Left colon (tissue), 2 donors: ENCODE measurements around the gene PFKM. TPM values are rescaled to one million over a fixed set of nuclear protein-coding genes. Genes with fewer than 3 reads are reported as not detected.

ENCODE experiments used
- ATAC-seq: fragments of 200-7000 bp; cut with Tn5 transposase; one replicate; pipeline ENCODE4 v1.9.1; 2020; ENCODE audit warnings: mild to moderate bottlenecking, moderate library complexity
- DNase-seq, 2 donors: peaks; one replicate each; pipeline ENCODE4 v3.0.0-alpha.2; 2020
- intact Hi-C, 2 donors: fragments of 100-400 bp; cut with DNase I in 1 of 2; cut with micrococcal nuclease in 1 of 2; formaldehyde crosslinking; loops; one replicate each; pipeline versions ENCODE4 v1.11.2 to v1.14.0; 2022; cut with DNase I, micrococcal nuclease
- total RNA-seq, 2 donors: library from RNA; stranded (reverse); fragmentation: NEBNext Ultra II Directional; extraction: Animal tissue kit (Norgen Biotek cat#: 25700); gene quantifications; one replicate each; pipeline ENCODE4 v1.2.1, GENCODE V29; 2021
- donor health status: DM: no; HTN: no; CAD: no.
- donor health status: DM: yes; HTN: yes; CAD: no.

PFKM gene
- total RNA-seq, 2 donors from 2014 or later = 48.1 to 49.6 TPM

DNA sequence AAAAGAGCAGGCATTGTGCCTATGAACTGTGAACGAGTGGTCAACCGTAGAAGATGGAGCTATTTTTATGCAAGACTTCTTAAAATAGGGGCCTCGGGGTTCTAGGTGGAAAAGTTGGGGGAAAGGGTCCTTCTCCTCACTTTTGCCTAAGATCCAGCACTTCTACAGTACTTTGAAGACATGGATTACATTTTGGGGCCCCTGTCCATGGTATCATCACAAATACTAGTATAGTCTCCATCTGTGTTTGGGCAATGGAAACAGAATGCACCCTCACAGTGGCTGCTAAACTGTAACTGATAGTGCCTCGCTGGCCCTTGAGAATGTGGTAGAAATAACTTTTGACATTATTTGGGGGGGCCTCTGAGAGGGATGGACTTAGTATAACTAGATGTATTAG lies 58.8 kb downstream of the PFKM start:
- ATAC-seq (no peak), DNase-seq (no peak)
- intact Hi-C loops = no loop called here

DNA sequence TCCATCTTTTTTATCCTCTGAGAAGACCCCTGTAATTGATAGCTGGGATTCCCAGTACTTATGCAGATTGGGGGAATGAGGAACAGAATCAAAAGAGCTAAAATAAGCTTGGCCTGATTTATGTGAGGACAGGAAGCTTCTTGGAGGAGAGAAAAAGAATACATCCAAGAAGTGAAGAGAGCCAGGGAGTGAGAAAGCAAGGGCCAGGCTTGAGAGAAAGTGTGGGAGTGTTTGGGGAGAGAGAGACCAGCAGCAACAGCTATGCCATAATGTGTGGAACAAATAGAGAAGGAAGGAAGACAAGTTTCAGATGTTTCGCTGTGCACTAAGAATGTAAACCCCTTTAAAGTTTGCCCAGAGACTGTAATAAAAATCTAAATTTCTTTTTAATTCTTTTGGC lies 60.3 kb downstream of the PFKM start:
- ATAC-seq = no peak
- intact Hi-C loops = no loop called here
- DNase-seq = no peak

DNA sequence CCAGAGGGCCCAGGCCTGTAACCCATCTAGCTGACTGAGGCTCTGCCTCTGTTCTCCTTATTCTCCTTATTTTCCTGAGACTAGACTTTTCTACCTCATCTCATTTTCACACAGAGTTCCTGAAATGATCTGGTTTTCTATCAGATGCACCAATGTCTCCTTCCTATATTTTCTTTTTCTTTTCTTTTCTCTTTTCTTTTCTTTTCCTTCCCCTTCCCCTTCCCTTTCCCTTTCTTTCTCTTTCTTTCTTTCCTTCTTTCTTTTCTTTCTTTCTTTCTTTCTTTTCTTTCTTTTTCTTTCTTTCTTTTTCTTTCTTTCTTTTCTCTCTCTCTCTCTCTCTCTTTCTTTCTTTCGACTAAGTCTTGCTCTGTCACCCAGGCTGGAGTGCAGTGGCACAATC lies 61.3 kb downstream of the PFKM start:
- no peak for ATAC-seq
- intact Hi-C loops = no loop called here
- no peak for DNase-seq

DNA sequence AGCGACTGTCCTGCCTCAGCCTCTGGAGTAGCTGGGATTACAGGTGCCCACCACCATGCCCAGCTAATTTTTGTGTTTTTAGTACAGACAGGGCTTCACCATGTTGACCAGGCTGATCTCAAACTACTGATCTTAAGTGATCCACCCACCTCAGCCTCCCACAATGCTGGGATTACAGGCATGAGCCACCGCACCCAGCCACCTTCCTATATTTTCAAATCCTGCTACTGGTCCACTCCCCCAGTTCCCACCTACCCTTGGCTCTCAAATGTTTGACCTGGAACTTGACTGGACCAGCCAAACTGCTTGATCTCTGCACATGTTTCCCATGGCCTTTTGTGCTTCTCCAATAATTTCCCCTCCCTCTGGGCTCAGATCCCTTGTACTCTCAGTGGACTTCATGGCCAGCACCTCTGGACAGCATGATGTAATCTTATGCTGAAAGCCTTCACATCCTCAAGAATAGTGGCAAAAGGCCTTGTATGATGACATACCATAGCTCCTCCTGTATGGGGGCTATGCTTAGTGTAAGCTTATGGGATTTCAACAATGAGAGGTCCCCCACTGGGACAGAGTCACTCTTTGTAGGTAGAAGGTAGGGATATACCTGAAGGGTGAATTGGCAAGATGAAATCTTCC lies 61.8 kb downstream of the PFKM start:
- ATAC-seq (no peak), DNase-seq (no peak)
- intact Hi-C loops = no loop called here

DNA sequence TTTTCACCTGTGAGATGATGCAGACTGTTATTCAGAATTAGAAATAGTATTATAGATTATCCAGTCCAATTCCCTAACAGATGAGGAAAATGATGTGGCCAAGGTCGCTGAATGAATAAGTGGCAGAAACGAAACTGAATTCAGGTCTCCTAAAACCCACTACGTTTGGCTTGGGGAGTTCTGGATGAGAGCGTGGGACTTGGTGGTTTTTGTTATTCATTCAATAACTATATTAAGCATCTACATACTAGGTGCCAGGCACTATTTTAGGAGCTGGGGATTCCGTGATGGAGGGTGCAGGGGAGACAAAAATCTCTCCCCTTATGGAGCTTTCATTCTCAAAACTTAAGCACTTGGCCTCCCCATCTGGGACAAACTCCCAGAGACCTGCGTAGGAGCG lies 63.5 kb downstream of the PFKM start:
- ATAC-seq (no peak), DNase-seq (no peak)
- intact Hi-C loops = no loop called here

DNA sequence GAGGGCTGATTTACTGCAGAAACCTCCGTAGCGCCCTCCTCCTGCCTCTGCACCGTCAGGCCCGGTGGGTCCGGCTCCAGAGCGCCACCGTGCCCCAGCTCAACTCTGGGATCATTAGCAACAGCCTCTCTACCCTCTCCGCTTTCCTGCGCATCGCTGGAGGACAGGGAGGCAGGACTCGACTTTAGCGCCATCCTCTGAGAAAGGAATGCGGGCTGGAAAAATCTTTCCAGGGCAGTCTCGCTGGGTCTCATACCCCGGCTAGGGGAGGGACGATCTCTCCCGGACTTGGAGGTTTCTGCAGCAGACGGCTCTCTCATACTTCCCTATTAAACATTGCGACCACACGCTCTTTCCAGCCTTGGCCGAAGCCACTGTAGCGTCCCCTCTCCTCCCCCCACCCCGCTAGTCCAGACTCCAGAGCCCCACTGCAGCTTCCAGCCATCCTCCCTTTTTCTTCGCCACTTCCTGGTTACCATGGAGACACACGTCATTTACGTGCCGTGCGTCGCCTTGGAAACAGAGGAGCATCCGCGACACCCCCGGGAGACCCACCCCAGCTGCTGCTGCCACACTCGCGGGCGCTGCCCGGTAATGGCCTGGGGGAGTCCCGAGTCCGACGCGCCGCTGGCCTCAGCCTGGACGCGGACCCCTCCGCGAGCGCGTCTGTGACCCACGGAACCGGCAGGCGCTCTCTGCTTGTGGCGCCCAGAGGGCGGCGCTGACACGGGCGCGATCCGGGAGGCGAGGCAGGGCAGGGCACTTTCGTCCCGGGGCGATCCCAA lies 64.1 kb downstream of the PFKM start, which contains the start of gene CCDC184:
CCDC184 (plus strand) TSS at position 554 of the 785 bp plus-strand sequence. CDS start 479 bp downstream, outside the sequence.
- DNase-seq (peak; percentile 58 to 63), ATAC-seq (peak; percentile 82)
- intact Hi-C loops = no loop called here

DNA sequence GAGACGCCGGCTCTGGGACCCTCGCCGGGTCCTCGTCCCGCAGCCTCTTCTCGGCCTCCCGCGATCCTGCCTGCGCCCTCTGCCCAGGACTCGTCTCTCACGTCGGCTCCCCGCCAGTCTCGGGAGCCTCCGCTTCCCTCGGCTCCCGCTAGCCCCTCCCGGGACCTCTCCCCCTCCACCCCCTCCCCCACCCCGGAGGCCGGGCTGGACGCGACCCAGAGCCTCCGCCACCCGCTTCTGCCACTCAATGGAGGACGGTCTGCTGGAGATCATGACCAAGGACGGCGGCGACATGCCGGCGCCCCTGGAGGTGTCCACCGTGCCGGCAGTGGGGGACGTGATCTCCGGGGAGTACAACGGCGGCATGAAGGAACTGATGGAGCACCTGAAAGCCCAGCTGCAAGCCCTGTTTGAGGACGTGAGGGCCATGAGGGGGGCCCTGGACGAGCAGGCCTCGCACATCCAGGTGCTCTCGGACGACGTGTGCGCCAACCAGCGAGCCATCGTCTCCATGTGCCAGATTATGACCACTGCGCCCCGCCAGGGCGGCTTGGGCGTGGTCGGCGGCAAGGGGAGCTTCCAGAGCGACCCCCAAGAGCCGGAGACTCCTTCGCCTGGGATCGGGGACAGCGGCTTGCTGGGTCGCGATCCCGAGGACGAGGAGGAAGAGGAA lies 64.8 kb downstream of the PFKM start:
- ATAC-seq = peak; percentile 23
- DNase-seq = peak in 1 of 2 donors; percentile 16

DNA sequence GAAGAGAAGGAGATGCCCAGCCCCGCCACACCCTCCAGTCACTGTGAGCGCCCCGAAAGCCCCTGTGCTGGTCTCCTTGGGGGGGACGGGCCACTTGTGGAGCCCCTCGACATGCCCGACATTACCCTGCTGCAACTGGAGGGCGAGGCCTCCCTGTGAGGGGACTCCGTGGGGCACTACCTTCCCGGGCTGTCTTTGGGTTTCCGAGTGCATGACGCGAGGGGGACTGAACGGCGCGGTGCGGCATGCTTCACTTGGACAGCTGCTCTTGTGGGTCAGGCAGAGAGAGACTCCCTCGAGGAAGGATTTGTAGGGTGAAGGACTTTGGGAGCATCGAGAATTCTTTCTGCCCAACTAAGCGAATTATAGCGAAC lies 65.4 kb downstream of the PFKM start:
- intact Hi-C loops = no loop called here
- no peak for ATAC-seq
- DNase-seq = no peak

More for the DNA sequence above, 64.8 kb downstream of the PFKM start:
- intact Hi-C loops = no loop called here

DNA sequence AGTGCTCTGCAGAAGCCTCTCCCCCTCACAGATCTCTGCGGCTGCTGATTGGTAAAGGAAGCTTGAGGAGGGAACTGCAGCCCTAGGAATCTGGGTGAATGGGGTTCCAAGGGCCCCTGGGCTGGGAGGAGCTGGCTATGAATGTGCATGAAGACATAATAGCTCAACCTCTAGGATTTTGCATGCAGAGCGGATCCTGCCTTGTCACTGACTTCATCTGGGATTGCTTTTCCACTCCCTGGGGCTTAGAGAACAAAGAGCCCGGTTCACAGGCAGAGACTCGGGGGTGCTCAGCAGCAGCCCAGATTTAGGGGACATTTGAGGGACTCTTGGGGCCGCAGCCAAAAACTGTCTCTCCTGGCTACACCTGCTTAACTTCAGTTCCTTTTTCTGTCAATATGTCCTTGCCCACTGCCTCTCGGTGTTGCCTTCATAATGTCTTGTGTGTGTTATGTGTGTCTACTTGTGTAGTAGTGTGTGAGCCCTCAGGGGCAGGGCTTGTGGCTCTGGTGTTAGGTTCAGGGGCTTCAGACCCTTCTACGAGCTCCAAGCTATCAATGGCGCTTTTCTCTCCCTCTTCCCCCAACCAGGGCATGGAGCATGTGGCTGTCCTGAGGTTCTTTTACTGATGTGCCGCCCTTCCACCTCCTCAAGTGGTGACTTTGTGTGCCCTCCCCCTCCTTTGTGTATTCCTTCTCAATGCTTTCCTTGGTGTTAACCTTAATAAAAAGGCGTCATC lies 66.2 kb downstream of the PFKM start:
- ATAC-seq (no peak), DNase-seq (no peak)
- intact Hi-C loops = no loop called here

DNA sequence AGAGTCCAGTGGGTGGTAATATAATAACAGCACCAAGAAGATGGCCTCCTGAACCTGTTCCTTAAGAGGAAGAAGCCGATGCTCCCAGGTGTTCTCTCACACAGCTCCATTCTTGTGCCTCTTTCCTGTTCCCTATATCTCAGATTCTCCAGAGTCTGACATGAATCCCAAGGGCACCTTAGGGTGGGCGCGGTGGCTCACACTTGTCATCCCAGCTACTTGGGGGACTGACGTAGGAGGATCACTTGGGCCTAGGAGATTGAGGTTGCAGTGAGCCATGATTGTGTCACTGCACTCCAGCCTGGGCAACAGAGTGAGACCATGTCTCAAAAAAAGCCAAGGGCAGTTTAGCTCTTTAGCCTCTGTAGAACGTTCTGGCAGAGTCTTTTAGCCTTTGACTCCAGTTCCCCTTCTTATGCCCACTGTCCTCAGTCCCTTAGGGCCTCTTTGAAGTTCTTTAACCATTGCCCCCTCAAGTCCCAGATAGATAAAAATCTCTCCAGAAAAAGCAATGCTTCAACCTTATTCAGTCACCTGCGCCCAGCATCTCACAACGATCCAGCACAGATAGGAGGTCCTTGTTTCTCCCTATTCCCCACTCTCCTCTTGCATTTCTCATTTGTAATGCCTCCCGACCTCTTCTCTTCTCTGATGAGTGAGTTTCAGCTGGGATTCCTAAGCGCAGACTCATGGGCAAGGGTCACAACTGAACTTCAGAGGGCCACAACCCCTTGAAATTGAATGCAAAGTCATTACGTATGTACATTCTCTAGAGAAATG lies 68.9 kb downstream of the PFKM start:
- DNase-seq (no peak), ATAC-seq (no peak)
- intact Hi-C loops = no loop called here

DNA sequence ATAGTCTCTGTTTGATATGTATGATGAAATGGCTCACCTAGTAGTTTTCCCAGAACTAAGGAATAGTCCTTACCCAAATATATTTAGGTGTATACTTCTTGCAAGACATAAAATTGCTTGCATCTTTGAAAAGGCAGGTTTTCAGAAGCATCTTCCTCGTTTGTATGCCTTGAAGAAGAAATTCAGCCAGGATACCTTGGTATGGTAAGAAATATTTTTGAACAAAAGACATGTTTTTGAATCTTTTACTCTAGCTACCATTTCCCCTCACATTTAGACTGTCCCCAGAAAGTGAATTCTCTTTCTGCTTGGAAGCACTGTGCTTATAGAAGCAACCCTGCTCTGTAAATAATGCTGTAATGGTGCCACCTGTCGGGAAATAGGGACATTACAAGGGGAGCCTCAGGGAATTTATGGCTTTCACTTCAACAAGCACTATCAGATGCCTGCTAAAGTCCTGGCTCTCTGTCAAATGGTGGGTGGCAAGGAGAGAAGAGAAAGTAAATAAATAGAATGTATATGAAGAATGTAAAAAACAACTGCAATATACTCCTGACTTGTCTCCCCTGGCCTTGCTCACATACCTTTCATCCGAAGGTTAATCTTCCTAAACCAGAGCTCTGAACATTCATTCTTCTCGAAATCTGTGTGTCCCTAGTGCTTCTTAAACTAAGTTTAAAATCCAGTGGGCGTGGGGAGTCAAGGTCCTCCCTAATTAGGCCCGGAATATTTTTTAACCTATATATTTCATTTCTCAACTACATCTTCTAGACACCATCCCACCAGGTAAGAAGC lies 70.4 kb downstream of the PFKM start:
- DNase-seq (peak in 1 of 2 donors; percentile 77), ATAC-seq (peak; percentile 83)
- intact Hi-C loops = no loop called here

DNA sequence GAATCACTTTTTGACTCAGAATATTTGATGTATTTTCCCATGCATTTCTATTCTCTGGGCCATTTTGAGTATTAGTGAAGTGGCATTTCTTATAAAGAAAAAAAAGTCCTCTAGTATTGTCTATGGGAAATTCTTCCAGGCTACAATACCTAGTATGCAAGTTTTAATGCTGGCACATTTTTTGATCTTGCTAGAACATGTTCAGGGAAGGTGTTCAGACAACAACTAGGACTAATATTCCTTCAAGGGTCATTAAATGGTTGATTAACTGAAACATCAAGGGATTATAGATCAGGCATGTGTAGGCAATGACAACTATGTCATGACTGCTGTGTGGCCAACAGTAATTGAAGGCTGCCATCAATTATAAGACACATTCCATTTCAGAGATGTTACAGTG lies 71.9 kb downstream of the PFKM start:
- intact Hi-C loops = no loop called here
- DNase-seq (no peak), ATAC-seq (no peak)

DNA sequence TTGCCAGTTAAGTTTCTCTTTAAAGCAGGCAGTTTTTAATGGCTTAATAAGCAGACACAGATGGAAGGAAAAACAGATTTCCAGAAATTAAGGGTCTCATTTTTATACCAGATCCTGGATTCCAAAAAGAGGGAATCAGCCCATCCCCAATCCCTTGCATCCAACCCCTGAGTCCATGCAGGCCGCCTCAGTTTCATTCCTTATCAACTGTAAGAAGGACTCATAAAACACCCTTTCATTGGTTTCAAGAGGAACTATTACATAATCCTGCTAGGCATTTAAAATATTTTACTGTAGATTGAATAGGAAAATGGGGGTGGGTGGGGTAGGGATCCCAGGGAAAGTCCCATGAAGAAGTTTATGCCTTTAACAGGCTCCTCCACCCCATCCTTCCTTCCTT lies 73.7 kb downstream of the PFKM start:
- no peak for ATAC-seq

DNA sequence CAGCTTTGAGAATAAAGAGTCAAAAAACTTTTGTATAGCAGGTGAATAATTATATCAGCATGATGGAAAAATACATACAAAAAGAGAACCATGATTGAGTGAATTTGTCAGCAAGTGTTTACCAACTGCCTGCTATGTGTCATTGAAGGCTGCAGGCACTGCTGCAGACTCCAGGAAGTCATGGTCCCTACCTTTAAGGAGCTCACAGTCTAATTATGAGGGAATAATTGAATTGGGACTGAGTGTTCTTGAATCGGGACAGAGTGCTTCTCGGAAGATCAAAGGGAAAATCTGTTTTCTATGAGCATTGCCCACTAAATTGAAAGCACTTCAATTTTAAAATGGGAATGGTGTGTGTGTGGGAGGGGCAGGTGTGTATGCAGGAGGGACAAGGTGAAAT lies 74.5 kb downstream of the PFKM start:
- no peak for ATAC-seq

More for the DNA sequence above, 73.7 kb downstream of the PFKM start:
- DNase-seq = no peak
- intact Hi-C loops = no loop called here

DNA sequence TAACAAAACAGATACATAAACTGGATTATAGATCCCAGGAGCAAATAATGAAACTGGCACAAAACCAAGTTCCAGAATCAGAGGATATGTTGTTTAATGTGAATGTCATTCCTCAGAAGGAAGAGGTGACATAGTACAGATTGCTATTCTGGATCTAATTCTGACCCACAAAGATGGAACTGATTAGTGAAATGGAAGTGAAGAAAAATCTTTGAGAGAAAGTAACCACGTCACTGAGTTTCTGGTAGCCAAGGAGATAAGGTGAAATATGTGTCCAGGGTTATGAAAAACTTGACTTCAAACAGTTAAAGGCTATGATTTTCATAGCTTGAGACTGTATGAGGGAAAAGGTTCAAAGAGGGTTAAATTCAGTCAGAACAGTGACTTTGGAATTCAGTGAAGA lies 75.6 kb downstream of the PFKM start:
- intact Hi-C loops = no loop called here
- DNase-seq (no peak), ATAC-seq (no peak)

More for the DNA sequence above, 74.5 kb downstream of the PFKM start:
- DNase-seq = no peak
- intact Hi-C loops = no loop called here
